ENCODE results near the gene ST6GALNAC2.
"Not testable (repeated sequence)": the region's sequence is repeated elsewhere in the genome, so short reads cannot be mapped to it uniquely, and the experiment has no call there.

The ST6GALNAC2 gene

DNA sequence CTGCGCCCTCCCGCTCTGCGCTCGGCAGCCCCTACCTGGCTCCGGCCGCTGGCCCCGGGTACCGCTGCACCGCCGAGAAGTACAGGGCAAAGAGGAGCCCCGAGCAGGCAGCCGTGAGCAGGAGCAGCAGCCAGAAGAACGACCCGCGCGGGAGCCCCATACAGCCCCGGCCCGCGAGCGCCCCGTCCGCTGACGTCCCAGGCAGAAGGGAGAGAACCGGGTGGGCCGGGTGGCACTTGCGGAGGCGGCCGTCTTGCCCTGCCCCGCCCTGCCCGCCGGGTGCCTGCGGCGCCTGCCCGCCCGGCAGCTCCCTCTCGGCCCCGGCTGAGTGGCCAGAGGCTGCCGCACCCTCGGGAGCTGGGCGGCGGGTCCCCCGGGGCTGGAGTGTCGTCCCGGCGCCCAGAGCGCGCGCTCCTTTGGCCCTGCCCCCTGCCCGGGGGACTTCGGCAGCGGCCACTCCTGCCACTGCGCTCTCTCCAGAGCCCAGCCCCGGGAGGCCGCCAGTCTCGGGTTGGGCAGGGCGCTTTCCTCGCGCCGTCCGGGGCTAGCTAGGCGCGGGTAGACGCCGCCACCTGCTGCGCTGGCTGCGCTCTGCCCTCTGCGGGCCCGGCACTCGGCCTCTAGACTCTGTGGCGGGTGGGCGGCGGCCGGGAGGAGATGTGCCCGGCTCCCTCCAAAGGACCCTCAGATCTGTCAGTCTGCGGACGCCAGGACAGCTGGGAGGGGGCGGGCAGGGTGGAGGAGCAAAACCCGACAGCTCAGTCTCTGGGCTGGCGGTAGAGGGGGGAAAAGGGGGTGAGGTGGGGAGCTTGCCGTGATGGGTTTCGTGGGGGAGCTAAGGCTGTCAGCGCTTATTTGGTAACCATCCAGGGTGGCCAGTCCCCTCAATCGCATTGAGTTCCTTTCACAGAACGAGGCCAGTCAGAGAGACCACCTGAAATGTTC is at the start of gene ST6GALNAC2:
ST6GALNAC2 (minus strand) TSS at position 212 of the 945 bp plus-strand sequence; CDS start at position 160, 52 bp downstream.
- DNase-seq: peak; percentile 24

DNA sequence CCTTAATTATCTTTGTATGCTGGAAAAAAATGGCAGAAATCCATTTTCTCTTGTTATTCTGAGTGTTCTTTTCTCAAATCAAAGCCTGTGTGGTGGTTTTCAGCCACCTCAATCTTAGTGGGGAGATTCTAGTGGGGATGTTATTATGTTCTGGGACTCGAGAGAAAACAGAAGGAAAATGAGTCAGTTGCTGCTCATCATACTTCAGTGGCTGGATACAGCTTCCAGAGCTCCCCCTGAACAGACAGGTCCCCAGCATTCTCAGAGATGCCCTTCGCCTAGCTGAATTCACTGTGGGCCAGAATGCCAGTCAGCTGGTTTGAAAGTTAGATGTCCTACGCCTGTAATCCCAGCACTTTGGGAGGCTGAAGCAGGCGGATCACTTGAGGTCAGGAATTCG is 49.4 kb upstream of the ST6GALNAC2 start:
- no peak for DNase-seq

DNA sequence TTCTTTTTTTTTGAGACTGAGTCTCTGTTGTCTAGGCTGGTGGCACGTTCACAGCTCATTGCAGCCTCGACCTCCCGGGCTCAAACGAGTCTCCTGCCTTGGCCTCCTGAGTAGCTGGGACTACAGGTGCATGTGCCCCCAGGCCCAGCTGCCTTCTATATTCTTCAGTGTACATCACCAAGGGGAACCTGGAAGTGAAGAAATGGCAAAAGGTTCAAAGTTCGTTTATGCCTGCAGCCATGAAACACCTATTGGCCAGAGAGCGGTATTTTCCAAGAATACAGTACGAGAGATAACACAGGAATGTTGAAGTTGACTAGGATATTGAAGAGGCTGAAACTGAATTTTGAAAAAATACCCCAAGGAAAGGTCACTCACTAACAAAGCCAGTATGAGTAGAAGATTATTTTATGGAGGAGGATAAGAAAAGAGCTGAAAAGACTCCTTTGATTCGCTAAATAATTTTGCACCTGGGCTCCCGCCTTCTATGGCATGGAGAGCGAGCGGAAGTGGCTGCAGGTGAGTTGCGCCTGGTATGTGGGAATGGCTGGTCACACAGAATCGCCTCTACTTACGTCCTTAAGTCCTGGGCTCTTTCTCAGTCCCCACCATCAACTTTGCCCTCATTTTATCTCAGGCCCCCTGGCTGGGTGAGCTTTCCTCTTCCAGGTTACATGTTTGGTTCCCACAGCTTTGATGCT is 48.1 kb upstream of the ST6GALNAC2 start:
- no peak for DNase-seq

DNA sequence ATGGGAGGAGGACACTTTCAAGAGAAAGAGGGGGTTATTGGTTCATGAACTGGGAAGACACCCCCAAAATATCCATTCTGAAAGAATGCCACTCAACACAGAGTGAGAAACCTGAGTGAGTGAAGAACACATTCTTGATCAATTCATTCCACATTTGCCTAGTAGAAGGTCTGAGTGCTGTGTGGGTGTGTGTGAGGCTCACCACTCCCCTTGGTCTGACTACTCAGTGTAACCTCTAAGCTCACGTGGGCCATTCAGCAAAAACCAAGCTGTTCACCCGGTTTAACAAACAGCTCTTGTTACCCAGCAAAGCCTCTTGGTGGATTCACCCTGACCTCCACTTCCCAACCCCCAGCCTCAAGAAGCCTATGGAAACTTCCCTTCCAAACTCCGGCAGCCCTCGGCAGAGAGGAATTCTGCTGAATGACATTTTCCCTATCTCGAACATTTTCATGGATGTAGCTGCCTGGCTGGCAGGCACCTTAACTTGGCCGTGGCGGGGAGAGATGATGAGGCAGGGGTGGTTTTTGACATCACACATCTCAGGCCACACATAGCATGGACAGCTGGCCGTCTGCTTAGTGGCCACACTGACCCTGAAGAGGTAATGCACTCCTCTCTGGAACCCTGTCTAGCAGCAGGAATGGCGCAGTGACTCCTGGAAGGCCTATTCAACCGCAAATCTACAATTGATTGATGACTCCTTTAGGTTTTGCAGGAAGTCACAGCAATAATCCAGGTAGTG is 46.3 kb upstream of the ST6GALNAC2 start:
- no peak for DNase-seq

DNA sequence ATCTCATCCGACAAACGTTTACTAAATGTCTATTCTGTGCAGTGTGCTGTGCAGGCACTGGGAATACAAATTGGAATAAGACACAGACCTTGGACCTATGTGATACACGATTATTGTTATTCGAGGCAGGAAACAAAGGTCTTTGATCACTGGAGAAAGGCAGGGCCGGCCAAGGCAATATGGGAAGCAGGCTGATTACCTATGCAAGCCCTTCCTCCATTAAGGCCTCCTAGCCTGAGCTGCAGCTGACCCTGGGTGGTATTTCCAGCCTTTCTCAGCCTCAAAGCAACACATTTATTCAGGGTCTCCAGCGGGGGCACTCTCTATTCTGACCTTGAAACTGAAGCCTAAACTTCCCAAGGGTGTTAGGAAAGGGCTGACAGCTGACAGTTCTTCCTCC is 44.5 kb upstream of the ST6GALNAC2 start:
- DNase-seq: no peak

DNA sequence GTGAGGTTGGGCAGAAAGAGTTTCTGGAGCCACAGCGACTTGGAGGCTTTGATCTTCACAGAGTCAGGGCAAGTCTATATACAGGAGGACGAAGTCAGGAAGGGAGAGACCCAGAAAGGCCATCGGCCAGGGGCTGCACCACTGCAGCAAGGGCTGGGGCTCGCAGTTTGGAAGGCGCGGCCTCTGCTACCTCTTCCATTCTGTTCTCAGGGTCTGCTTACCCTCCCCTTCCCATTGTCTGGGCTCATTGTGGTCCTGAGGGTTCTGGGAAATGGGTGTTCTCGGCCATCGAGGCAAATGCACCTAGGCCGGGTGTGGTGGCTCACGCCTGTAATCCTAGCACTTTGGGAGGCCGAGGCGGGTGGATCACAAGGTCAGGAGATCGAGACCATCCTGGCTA is 41.9 kb upstream of the ST6GALNAC2 start:
- DNase-seq: no peak

DNA sequence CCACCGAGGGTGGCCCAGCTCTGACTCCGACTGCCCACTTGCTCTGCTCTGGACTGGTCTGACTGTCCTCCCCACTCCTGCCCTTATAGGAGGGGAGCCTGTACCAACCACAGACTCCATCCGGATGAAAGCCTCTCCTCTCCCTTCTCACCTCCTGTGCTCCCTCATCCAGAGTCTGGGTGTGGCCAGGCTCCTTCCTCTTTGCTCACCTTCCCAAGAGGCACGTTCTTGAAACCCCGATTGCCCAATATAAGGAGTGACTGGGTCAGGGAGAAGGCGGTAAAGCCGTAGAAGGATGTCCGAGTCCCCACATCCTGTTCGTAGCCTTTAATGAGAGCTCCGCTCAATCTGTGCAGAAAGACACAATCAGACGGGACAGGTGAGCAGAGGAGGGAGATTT is 40.8 kb upstream of the ST6GALNAC2 start:
- DNase-seq: no peak

DNA sequence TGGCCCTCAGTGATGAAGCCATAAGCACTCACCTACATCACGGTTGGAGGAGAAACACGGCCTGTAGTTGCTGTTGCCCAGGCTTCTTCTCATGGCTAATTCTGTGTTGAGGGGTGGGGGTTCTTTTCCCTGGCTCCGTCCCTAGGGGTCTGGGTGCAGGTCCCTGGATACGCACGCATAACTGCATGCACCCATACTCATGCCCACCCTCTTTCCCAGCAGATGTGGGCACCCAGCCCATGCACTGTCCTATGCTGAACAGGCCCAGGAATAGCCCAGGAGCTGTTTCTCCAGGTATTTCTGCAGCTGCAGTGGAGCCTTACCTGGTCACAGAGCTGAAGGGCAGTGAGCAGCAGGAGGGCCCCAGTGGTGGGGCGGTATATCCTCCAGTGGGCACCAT is 39.8 kb upstream of the ST6GALNAC2 start:
- DNase-seq: no peak

DNA sequence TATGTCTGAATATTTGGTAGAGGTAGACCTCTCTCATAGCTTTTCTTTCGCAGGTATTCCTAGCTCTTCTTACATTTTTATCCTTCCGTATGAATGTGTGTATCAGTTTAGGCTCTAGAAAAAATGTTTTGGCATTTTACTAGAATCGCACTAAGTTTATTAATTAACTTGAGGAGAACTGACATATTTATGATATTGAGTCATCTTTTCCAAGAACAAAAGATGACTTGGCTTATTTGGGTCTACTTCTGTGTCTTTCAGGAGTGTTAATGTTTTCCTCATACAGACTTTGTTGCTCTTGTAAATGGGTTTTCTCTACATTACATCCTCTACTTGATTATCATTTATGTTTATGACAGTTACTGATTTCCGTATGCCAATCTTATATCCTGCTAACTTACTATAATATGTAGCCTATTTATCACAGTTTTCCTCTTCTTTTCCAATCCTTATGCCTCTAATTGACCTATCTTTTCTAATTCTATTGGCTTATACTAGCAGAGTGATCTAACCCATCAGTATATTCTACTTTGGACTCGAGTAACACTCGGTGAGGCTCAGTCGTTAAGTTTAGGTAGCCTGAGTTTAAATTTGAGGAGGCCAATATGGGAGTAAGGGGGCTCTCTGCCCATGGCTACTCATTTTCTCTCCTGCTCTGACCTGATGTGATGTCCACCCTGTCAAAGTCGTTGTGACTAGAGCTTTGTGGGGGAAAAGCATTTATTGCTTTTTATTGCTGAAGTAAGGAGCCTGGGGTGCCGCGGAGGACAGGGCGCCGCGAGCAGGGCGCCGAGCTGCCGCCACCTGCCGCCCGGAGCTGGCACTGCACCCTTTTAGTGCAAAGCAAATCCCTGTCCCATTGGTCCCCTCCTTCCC is 37.8 kb upstream of the ST6GALNAC2 start:
- DNase-seq: peak; percentile 80

DNA sequence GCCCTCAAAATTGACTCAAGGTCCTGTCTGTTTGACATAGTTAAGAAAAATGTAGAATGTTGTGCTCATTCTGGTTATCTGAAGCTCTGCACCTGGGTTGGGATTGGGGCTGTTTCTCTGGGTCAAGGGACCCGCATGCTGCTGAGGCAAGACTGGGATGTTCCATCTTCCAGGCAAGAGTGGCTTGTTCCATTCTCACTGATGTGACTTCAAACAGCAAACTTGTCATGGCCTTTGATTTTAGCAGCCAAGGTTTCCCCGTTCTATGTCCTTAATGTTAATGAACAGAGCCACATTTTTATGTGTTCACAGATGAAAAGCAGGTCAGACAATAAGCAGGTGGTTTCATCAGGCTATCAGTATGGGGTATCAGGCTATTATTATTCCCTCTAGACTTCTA is 32.2 kb upstream of the ST6GALNAC2 start:
- DNase-seq: no peak

DNA sequence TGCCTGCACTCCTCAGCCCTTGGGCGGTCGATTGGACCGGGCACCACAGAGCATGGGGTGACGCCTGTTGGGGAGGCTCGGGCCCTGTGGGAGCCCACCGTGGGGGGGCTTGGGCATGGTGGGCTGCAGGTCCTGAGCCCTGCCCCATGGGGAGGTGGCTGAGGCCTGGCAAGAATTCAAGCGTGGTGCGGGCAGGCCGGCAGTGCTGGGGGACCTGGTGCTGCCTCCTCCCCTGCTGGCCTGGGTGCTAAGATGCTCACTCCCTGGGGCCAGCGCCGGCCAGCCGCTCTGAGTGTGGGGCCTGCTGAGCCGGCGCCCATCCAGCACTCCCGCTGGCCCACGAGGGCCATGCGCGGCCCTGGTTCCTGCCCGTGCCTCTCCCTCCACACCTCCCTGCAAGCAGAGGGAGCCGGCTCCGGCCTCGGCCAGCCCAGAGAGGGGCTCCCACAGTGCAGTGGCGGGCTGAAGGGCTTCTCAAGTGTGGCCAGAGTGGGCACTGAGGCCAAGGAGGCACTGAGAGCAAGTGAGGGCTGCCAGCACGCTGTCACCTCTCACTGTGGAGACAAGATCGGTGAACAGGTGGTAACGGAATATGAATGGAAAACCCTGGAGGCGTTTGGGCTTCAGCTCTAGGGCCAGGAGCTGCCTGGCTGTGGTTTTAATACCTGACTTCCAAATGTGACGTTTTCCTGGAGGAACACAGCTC is 29.4 kb upstream of the ST6GALNAC2 start:
- DNase-seq: no peak

DNA sequence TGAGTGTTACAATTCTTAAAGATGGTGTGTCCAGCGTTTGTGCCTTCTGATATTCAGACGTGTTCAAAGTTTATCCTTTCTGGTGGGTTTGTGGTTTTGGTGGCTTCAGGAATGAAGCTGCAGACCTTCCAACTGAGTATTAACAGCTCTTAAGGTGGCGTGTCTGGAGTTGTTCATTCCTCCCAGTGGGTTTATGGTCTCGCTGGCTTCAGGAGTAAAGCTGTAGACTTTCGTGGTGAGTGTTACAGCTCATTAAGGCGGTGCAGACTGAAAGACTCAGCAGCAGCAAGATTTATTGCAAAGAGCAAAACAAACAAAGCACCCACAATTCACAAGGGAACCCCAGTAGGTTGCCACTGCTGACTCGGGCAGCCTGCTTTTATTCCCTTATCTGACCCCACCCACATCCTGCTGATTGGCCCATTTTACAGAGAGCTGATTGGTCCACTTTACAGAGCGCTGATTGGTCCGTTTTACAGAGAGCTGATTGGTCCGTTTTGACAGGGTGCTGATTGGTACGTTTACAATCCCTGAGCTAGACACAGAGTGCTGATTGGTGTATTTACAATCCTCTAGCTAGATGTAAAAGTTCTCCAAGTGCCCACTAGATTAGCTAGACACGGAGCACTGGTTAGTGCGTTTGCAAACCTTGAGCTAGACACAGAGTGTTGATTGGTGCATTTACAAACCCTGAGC is 28.6 kb upstream of the ST6GALNAC2 start:
- not testable (repeated sequence) for DNase-seq

DNA sequence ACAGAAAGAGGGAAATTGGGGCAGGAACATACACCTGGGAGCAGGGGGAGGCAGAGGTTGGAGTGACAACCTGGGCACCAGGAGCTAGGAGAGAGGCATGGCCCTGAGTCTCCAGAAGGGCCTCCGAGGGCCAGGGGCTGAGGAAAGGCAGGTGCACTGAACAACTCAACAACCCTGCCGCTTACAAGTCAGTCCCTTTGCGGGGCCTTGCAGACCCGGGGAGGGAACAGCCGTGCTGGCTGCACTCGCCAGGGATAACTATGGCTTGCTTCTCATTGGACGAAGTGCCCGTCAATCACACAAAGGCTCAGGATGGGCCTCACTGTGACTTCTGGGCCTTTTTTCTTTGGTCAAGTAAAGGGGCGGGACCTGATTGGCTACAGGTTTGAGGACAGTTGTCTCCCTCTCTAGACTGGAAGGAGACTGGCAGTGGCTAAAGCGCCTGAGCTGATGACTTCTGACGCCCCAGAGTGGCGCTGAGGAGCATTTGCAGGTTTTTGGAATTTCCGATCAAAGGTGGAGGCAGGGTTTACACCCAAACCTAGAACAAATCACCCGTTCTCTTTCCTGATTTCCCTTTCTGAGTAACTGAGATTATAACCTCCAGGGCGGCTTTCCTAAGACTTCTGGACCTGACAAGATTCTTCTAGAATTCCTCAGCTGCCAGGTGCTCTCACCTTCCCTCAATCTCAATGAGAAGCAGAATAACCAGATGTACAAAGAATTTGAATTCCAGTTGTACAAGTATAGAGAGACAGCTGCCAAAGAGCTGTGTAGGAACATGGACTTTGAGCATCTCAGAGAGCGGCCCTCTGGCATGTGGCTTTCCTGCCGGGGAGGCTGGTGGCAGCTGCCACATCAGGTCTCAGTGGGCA is 27.6 kb upstream of the ST6GALNAC2 start:
- no peak for DNase-seq

DNA sequence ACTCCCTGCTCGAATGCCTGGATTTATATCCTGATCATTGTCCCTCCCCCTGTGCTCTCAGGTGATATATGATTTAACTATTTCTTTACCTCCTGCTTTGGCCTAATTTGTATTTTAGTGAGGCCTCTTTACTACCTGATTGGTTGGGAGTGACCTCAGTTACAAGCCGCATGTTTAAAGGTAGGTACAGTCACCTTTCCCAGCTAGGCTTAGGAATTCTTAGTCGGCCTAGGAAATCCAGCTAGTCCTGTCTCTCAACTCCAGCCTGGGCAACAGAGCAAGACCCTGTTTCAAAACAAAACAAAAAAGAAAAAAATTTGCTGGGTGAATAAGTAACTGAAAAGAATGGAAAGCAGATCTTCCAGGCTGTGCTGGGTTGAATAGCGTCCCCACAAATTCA is 26.8 kb upstream of the ST6GALNAC2 start:
- DNase-seq: no peak

DNA sequence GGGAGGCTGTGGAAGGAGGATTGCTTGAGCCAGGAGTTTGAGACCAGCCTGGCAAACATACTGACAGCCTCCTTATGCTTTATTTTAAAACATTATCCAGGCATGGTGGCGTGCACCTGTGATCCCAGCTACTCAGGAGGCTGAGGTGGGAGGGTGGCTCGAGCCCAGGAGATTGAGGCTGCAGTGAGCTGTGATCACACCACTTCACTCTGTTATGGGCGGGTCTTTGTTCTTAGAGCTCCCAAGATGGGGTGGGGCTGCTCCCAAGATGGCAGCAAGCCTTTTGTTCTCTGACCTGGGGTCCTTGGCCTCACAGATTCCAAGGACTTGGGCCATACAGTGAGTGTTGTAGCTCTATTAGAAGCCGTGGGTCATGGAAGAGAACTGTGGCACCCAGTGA is 26.1 kb upstream of the ST6GALNAC2 start:
- no peak for DNase-seq

DNA sequence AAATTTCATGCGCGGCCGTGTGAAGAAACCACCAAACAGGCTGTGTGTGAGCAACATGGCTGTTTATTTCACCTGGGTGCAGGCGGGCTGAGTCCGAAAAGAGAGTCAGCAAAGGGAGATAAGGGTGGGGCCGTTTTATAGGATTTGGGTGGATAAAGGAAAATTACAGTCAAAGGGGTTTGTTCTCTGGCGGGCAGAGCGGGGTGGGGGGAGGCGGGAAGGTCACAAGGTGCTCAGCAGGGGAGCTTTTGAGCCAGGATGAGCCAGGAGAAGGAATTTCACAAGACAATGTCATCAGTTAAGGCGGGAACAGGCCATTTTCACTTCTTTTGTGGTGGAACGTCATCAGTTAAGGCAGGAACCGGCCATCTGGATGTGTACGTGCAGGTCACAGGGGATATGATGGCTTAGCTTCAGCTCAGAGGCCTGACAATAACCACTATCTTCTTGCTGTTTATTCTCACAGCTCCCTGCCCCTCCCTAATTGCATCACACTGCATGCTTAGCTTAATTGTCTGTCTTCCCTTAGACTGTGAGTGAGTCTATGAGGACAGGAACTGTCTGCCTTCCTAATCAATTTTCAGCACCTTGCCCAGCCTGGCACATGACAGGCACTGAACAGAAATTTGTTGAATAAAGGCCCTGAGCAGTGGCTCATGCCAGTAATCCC is 25.6 kb upstream of the ST6GALNAC2 start:
- DNase-seq: not testable (repeated sequence)

DNA sequence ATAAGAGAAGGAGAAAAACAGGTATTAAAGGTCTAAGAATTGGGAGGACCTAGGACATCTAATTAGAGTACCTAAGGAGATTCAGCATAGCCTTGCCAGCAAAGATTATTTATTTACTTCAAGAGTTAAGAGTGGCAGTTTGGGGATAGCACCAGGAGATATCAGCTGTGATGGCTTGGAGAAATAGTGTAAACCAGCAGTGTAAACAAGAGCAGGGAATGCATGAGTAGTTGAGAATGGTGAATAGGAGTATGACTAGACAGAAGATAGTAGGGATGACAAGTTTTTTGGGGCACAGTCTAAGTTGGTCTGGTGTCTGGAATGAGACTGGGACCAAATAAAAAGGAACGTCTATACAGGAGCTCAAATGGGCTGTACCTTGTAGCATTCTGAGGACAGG is 21.0 kb upstream of the ST6GALNAC2 start:
- not testable (repeated sequence) for DNase-seq

DNA sequence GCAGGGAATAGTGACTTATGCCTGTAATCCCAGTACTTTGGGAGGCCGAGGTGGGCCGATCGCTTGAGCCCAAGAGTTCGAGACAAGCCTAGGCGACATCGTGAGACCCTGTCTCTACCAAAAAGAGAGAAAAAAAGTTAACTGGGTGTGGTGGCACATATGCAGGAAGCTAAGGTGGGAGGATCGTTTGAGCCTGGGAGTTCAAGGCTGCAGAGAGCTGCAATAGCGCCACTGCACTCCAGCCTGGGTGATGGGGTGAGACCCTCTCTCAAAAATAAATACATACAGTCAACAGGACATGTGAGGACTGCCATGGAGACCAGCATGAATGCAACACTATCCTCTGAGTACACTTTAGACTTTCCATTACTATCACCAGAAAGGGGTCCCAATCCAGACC is 15.4 kb upstream of the ST6GALNAC2 start:
- DNase-seq: no peak

DNA sequence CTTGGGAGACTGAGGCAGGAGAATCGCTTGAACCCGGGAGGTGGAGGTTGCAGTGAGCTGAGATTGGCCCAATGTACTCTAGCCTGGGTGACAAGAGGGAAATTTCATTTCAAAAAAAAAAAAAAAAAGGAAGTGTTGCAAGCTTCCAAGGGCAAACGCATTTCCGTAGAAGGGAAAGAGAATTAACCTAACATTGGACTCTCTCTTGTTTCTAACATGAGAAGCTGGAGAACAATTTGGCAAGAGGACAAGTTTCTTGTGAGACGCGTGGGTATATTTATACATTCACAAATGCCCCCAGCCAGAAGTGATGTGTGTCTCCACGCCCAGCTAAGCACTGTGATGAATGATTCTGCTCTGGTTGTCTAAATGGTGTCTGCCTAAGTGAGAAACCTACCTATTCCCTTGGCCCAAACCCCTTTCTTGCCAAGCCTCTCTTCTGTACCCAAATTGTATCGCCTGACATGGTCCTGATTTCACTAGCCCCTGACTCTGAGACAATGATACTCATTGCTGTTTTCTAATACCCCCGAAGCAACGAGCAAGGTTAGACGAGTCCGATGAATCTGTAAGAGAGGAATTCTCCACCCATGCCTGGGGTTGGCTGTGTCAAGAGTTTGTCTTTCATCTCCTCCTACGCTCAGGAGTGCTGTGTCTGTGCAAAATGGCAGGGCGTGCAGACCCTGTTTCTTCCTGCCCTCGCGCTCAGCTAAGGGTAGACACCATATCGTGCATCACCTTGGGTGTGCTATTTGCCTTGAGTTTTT is 14.2 kb upstream of the ST6GALNAC2 start:
- no peak for DNase-seq
